ENCODE data around the gene CD2.
A peak's percentile ranks its signal among the peaks of the same experiment; 100 is the strongest.

Gene CD2

GRCh38 chr1:116808848-116809508, 54.7 kb downstream of the CD2 start:
- Histone ChIP-seq H3K4me2 (ENCODE audit: low read length) (peak overlapping the region; percentile 60), H3K4me1 (ENCODE audit: low read length) (peaks cover 54% of the 10 kb centered on the region), H3K9ac (ENCODE audit: low read length) (peak overlapping the region; percentile 46), H3K27ac (ENCODE audit: low read length) (peak overlapping the region; percentile 66), H3K4me3 (ENCODE audit: low read length) (peak overlapping the region; percentile 50), H3K9me3 (ENCODE audit: insufficient read depth, low read length) (no peaks in the 10 kb centered on the region), H3K79me2 (ENCODE audit: low read length) (no peaks in the 10 kb centered on the region), H3K36me3 (replicated peaks; ENCODE audit: low read depth, low read length) (peaks cover 3% of the 10 kb centered on the region), H2AFZ (ENCODE audit: low read depth, low read length) (peak overlapping the region; percentile 29; the same call in 1 of the 2 replicates), H3K27me3 (ENCODE audit: low read depth, low read length) (no peaks in the 10 kb centered on the region), H4K20me1 (ENCODE audit: insufficient read depth, low read length) (no peaks in the 10 kb centered on the region)
- TF ChIP-seq EZH2phosphoT487 (IDR thresholded peaks at IDR 0.05; ENCODE audit: low read depth): no peak
- TF ChIP-seq, protein P1, sequence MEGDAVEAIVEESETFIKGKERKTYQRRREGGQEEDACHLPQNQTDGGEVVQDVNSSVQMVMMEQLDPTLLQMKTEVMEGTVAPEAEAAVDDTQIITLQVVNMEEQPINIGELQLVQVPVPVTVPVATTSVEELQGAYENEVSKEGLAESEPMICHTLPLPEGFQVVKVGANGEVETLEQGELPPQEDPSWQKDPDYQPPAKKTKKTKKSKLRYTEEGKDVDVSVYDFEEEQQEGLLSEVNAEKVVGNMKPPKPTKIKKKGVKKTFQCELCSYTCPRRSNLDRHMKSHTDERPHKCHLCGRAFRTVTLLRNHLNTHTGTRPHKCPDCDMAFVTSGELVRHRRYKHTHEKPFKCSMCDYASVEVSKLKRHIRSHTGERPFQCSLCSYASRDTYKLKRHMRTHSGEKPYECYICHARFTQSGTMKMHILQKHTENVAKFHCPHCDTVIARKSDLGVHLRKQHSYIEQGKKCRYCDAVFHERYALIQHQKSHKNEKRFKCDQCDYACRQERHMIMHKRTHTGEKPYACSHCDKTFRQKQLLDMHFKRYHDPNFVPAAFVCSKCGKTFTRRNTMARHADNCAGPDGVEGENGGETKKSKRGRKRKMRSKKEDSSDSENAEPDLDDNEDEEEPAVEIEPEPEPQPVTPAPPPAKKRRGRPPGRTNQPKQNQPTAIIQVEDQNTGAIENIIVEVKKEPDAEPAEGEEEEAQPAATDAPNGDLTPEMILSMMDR (IDR thresholded peaks at IDR 0.05; ENCODE audit: low read depth, low read length): no peak

DNA sequence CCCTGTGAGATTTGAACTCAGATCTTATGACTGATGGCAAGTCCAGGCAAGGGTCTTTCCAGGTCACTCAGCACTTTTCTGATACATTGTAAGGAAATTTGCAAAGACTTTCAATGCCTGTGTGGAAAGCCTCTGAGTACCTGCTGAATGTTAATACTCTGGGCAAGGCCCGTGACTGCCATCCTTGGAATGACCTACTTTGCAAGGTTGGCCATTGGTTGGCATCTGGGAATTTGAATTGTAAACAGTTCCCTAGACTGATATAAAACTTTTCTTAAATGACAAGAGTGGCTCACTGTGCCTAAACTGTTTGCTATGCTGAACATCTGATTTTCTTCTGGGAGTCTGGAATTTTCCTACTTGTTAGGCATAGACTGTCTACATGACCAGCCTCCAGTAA, 57.1 kb downstream of the CD2 start:
- no peak for TF ChIP-seq EZH2phosphoT487 (IDR thresholded peaks at IDR 0.05; ENCODE audit: low read depth)
- TF ChIP-seq, protein P1 (IDR thresholded peaks at IDR 0.05; ENCODE audit: low read depth, low read length): no peak
- peaks cover 3% of the 10 kb centered on the region for H3K36me3 ChIP-seq (replicated peaks; ENCODE audit: low read depth, low read length)
- H3K4me3 ChIP-seq (ENCODE audit: low read length): no peak overlapping the region

DNA sequence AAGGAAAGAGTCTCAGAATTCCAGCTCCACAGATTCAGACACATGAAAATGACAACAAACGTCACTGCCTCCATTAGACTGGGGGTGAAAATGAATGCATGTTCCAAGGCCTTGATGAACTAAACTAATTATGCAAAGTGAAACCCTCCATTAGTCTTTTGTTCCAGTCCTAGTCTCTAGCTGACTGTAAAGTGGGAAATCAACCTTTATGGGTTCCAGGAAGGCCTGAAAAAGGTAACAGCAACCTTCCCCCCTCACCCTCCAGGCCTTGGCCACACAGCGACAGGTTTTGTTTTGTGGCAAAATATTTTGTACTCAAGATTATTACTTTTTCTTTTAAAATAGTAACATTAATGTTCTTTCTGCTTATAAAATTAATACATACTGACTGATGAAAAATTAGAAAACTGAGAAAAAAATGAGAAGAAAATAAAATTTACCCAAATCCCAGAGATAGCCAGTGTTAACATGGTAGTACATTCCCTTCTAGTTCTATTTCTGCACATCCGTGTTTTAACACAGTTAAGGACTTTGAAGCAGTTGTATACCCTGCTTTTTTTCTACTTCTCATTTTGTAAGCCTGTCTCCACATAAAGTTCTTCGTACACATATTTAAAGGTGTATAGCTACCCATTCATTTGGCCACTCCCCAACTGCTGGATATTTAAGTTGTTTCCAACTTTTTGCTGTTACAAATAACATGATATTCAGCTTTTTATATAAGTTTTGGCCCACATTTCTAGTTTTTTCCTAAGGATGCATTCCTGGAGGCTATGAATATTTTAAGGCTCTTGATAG, 60.9 kb downstream of the CD2 start:
- Histone ChIP-seq H2AFZ (ENCODE audit: low read depth, low read length) (no peak overlapping the region), H3K27me3 (ENCODE audit: low read depth, low read length) (no peaks in the 10 kb centered on the region), H3K79me2 (ENCODE audit: low read length) (no peaks in the 10 kb centered on the region), H3K4me3 (ENCODE audit: low read length) (no peak overlapping the region), H3K9ac (ENCODE audit: low read length) (no peak overlapping the region), H3K4me1 (ENCODE audit: low read length) (peaks cover 29% of the 10 kb centered on the region), H3K36me3 (replicated peaks; ENCODE audit: low read depth, low read length) (peaks cover 3% of the 10 kb centered on the region), H3K27ac (ENCODE audit: low read length) (no peak overlapping the region), H4K20me1 (ENCODE audit: insufficient read depth, low read length) (no peaks in the 10 kb centered on the region), H3K4me2 (ENCODE audit: low read length) (no peak overlapping the region), H3K9me3 (ENCODE audit: insufficient read depth, low read length) (no peaks in the 10 kb centered on the region)
- TF ChIP-seq, protein P1 (IDR thresholded peaks at IDR 0.05; ENCODE audit: low read depth, low read length): no peak
- no peak for TF ChIP-seq EZH2phosphoT487 (IDR thresholded peaks at IDR 0.05; ENCODE audit: low read depth)

More for the DNA sequence above, 57.1 kb downstream of the CD2 start:
- no peak overlapping the region for H2AFZ ChIP-seq (ENCODE audit: low read depth, low read length)
- H3K4me2 ChIP-seq (ENCODE audit: low read length): no peak overlapping the region
- no peaks in the 10 kb centered on the region for H3K9me3 ChIP-seq (ENCODE audit: insufficient read depth, low read length)
- no peak overlapping the region for H3K9ac ChIP-seq (ENCODE audit: low read length)
- H3K27me3 ChIP-seq (ENCODE audit: low read depth, low read length): no peaks in the 10 kb centered on the region
- H3K4me1 ChIP-seq (ENCODE audit: low read length): peaks cover 51% of the 10 kb centered on the region
- H4K20me1 ChIP-seq (ENCODE audit: insufficient read depth, low read length): no peaks in the 10 kb centered on the region
- H3K79me2 ChIP-seq (ENCODE audit: low read length): no peaks in the 10 kb centered on the region
- H3K27ac ChIP-seq (ENCODE audit: low read length): no peak overlapping the region

DNA sequence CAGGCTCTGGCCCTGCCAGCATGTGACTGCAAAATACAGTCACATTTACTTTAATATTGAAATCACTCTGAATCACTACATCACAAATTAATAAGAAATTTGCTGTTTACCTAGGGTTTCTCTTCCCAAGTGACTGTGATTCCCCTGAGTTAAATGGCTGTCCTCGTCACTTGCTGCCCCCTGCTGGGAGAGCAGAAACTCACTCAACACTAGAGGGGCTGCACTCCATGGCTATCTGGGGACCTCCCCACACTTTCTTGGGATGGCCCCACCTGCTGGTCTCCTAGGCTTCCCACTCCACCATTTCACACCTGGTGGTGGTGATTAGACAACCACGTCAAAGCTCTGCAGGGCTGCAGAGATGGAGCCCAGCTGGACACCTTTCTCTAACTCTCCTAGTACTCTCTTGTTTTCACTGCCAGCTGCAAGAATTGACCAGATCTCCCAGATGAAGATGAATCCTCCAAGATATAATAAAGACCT, 63.4 kb downstream of the CD2 start:
- peak overlapping the region; percentile 33; the same call in 1 of the 2 replicates for H3K4me2 ChIP-seq (ENCODE audit: low read length)
- peaks cover 29% of the 10 kb centered on the region for H3K4me1 ChIP-seq (ENCODE audit: low read length)
- H3K9ac ChIP-seq (ENCODE audit: low read length): no peak overlapping the region
- H4K20me1 ChIP-seq (ENCODE audit: insufficient read depth, low read length): no peaks in the 10 kb centered on the region
- no peak overlapping the region for H3K27ac ChIP-seq (ENCODE audit: low read length)
- TF ChIP-seq EZH2phosphoT487 (IDR thresholded peaks at IDR 0.05; ENCODE audit: low read depth): no peak
- TF ChIP-seq, protein P1 (IDR thresholded peaks at IDR 0.05; ENCODE audit: low read depth, low read length): peak; percentile 90
- H3K36me3 ChIP-seq (replicated peaks; ENCODE audit: low read depth, low read length): peaks cover 2% of the 10 kb centered on the region
- H3K79me2 ChIP-seq (ENCODE audit: low read length): no peaks in the 10 kb centered on the region
- H3K4me3 ChIP-seq (ENCODE audit: low read length): no peak overlapping the region
- H3K27me3 ChIP-seq (ENCODE audit: low read depth, low read length): no peaks in the 10 kb centered on the region
- H3K9me3 ChIP-seq (ENCODE audit: insufficient read depth, low read length): no peaks in the 10 kb centered on the region
- no peak overlapping the region for H2AFZ ChIP-seq (ENCODE audit: low read depth, low read length)
